ENCODE measurements around the gene PLA2R1.

DNA sequence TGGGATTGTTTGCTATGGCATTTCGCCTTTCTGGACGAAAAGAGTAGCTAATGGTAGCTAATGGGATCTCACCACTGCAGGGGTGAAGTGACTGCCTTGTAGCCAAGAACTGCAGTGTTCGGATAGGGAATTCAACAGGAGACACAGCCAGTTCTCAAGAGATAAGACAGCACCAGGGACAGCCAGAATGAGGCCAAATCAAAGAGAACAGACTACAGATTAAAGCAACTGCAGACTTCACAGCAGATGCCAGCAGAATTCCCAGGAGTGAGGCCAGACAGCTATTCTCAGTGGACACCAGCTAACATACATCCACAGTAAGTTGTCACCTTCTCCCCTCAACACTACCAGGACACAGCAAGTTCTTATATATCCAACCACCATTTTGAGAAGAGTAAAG lies 124.0 kb downstream of the PLA2R1 start:
- TF ChIP-seq EZH2phosphoT487 (IDR thresholded peaks at IDR 0.05; ENCODE audit: low read depth, severe bottlenecking, unreplicated experiment) (no peak), EZH2 (IDR thresholded peaks at IDR 0.05; ENCODE audit: borderline replicate concordance) (no peak)
- TF ChIP-seq, protein P1, sequence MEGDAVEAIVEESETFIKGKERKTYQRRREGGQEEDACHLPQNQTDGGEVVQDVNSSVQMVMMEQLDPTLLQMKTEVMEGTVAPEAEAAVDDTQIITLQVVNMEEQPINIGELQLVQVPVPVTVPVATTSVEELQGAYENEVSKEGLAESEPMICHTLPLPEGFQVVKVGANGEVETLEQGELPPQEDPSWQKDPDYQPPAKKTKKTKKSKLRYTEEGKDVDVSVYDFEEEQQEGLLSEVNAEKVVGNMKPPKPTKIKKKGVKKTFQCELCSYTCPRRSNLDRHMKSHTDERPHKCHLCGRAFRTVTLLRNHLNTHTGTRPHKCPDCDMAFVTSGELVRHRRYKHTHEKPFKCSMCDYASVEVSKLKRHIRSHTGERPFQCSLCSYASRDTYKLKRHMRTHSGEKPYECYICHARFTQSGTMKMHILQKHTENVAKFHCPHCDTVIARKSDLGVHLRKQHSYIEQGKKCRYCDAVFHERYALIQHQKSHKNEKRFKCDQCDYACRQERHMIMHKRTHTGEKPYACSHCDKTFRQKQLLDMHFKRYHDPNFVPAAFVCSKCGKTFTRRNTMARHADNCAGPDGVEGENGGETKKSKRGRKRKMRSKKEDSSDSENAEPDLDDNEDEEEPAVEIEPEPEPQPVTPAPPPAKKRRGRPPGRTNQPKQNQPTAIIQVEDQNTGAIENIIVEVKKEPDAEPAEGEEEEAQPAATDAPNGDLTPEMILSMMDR (IDR thresholded peaks at IDR 0.05; ENCODE audit: poor library complexity), result no peak

Measured in hepatocyte (in vitro differentiated cells).